ENCODE measurements around the gene SUSD1.

- TF ChIP-seq CTCF (IDR thresholded peaks at IDR 0.05 in 2 of 3, conservative IDR thresholded peaks at IDR 0.05 in 1 of 3; ENCODE audit: borderline replicate concordance in 1 of 3, insufficient read depth in 1 of 3, low read depth in 2 of 3, low read length in 2 of 3) (no peak), ZBTB33 (IDR thresholded peaks at IDR 0.05; ENCODE audit: extremely low read depth, insufficient replicate concordance, low read length) (no peak), RAD21 (IDR thresholded peaks at IDR 0.05; ENCODE audit: low read depth) (no peak), REST (IDR thresholded peaks at IDR 0.05; ENCODE audit: low read depth) (no peak), POLR2AphosphoS5 (IDR thresholded peaks at IDR 0.05; ENCODE audit: low read depth, low read length) (no peak), CEBPB (IDR thresholded peaks at IDR 0.05; ENCODE audit: low read depth) (no peak), TCF7L2 (IDR thresholded peaks at IDR 0.05; ENCODE audit: borderline replicate concordance, extremely low read depth, insufficient read depth, insufficient read length) (no peak), SIN3A (IDR thresholded peaks at IDR 0.05; ENCODE audit: low read depth) (no peak), EZH2phosphoT487 (IDR thresholded peaks at IDR 0.05; ENCODE audit: borderline replicate concordance) (no peak), POLR2A (IDR thresholded peaks at IDR 0.05; ENCODE audit: borderline replicate concordance, extremely low read depth, insufficient read depth, insufficient read length) (no peak), JUND (IDR thresholded peaks at IDR 0.05) (no peak), ZNF274 (IDR thresholded peaks at IDR 0.05; ENCODE audit: low read depth, low read length) (no peak), EZH2 (IDR thresholded peaks at IDR 0.05) (no peak), SRF (IDR thresholded peaks at IDR 0.05; ENCODE audit: low read depth) (no peak)
Measured at GRCh38 chr9:112158656-112159367, 16.3 kb downstream of the SUSD1 start.

Measured in HCT116 (cell line).